Chondrocyte (in vitro differentiated cells): Measurements from ENCODE around the gene ELOVL2. TPM values are rescaled to one million over a fixed set of nuclear protein-coding genes. Genes with fewer than 3 reads are reported as not detected.
"Not testable (repeated sequence)": the region's sequence is repeated elsewhere in the genome, so short reads cannot be mapped to it uniquely, and the experiment has no call there.

Source experiments
- DNase-seq: peaks from one replicate; pipeline ENCODE4 v3.0.0; 2021; ENCODE audit warnings: mixed read lengths, low spot score
- H3K27ac Mint-ChIP-seq: one replicate; pipeline ENCODE4 v1.8.0; 2021; ENCODE audit warnings: mild to moderate bottlenecking, moderate library complexity, mixed read lengths; ENCODE audit not compliant: unreplicated experiment
- H3K27me3 Mint-ChIP-seq: 2 replicates; pipeline ENCODE4 v1.8.0; 2021; ENCODE audit warnings: low read depth, mixed read lengths
- H3K36me3 Mint-ChIP-seq: 2 replicates; pipeline ENCODE4 v1.8.0; 2021; ENCODE audit warnings: low read depth, mixed read lengths
- H3K4me1 Mint-ChIP-seq: 2 replicates; pipeline ENCODE4 v1.8.0; 2021; ENCODE audit warnings: low read depth, mild to moderate bottlenecking, mixed read lengths
- H3K4me3 Mint-ChIP-seq: one replicate; pipeline ENCODE4 v1.8.0; 2021; ENCODE audit warnings: mild to moderate bottlenecking, moderate library complexity, mixed read lengths; ENCODE audit not compliant: unreplicated experiment
- H3K9me3 Mint-ChIP-seq: 2 replicates; pipeline ENCODE4 v1.8.0; 2021; ENCODE audit warnings: low read depth, mixed read lengths
- long read RNA-seq: library from polyadenylated mRNA; stranded (forward); transcript quantifications from one replicate; pipeline ENCODE4 v2.0.0, GENCODE V29; 2021
- total RNA-seq: library from RNA; stranded (reverse); gene quantifications from 3 replicates; pipeline ENCODE4 v1.2.1, GENCODE V29; 2021
- TF ChIP-seq, protein P1 (sequence below): fragments of 200-600 bp; sonication (generic); IDR thresholded peaks from 2 replicates; pipeline ENCODE4 v1.5.0; 2021; ENCODE audit warnings: antibody characterized with exemption, mild to moderate bottlenecking, moderate library complexity

ELOVL2 gene, protein sequence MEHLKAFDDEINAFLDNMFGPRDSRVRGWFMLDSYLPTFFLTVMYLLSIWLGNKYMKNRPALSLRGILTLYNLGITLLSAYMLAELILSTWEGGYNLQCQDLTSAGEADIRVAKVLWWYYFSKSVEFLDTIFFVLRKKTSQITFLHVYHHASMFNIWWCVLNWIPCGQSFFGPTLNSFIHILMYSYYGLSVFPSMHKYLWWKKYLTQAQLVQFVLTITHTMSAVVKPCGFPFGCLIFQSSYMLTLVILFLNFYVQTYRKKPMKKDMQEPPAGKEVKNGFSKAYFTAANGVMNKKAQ
- total RNA-seq, result 18.1 to 41.3 TPM (median 18.2 TPM) in 3 replicates
- long read RNA-seq, transcript ELOVL2-201 (8 exons, 3,997 nt), result major isoform, 15 of 20 reads
- long read RNA-seq, partial matches to known transcripts, result 1 of 20 reads
- long read RNA-seq, other reads (novel, unspliced or antisense), result 4 of 20 reads

DNA sequence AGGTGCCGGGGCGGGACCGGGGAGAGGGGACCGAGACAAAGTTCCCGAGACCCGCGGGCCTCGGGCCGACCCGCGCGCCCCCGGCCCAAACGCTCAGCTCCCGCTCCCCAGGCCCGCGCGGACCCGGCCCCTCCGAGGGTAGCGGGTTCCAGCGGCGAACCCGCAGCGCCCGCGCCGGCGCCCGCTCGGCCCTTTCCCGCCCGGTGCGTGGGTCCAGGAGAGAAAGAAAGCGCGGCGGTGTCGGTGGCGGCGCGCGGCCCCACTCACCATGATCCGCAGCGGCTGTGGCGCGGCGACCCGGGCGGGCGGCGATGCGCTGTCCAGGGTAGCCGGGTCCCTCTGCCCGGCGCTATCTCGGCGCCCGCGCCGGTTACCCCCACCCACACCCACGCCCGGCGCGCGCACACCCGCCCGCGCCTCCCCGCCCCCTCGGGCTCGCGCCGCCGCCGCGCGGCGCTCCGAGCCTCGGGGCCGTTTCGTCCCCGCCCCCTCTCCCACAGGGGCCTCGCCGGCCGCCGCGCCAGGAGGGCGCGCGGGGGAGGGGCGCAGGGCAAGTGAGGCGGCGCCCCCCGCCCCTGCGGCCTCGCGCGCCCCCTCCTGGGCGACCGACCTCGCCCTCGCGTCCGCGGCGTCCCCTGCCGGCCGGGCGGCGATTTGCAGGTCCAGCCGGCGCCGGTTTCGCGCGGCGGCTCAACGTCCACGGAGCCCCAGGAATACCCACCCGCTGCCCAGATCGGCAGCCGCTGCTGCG is at the start of gene ELOVL2:
TSS of gene ELOVL2 (minus strand) at position 345 of the 751 bp plus-strand sequence. CDS start at position 270, 75 bp downstream.
- peak within 1 kb of the TSS; percentile 18 for H3K27ac Mint-ChIP-seq
- H3K4me1 Mint-ChIP-seq, result peaks cover 30% of the 10 kb centered on the region
- H3K4me3 Mint-ChIP-seq, result peak within 1 kb of the TSS; percentile 76
- DNase-seq, result no peak
- H3K36me3 Mint-ChIP-seq, result no peaks in the 10 kb centered on the region
- H3K27me3 Mint-ChIP-seq, result no peaks in the 10 kb centered on the region
- peaks cover 4% of the 10 kb centered on the region for H3K9me3 Mint-ChIP-seq
- TF ChIP-seq, protein P1, sequence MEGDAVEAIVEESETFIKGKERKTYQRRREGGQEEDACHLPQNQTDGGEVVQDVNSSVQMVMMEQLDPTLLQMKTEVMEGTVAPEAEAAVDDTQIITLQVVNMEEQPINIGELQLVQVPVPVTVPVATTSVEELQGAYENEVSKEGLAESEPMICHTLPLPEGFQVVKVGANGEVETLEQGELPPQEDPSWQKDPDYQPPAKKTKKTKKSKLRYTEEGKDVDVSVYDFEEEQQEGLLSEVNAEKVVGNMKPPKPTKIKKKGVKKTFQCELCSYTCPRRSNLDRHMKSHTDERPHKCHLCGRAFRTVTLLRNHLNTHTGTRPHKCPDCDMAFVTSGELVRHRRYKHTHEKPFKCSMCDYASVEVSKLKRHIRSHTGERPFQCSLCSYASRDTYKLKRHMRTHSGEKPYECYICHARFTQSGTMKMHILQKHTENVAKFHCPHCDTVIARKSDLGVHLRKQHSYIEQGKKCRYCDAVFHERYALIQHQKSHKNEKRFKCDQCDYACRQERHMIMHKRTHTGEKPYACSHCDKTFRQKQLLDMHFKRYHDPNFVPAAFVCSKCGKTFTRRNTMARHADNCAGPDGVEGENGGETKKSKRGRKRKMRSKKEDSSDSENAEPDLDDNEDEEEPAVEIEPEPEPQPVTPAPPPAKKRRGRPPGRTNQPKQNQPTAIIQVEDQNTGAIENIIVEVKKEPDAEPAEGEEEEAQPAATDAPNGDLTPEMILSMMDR, result peak; percentile 87

DNA sequence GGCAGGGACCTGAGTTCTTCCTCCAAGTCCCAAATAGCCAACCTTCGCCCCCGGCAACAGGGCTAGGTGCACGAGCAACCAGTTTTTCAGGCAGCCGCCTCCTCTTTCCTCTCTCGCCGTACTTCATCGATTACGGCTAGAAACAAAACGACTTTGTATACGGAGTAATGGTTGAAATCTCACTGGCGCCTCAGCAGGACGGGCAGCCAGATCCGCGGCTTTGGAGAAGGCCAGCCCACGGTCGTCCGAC is 49.2 kb upstream of the ELOVL2 start:
- TF ChIP-seq, protein P1, result no peak
- Mint-ChIP-seq H3K9me3 (no peaks in the 10 kb centered on the region), H3K4me3 (peak overlapping the region; percentile 92), H3K4me1 (peaks cover 25% of the 10 kb centered on the region), H3K36me3 (peaks cover 2% of the 10 kb centered on the region), H3K27me3 (no peaks in the 10 kb centered on the region), H3K27ac (peak overlapping the region; percentile 98)
- no peak for DNase-seq

DNA sequence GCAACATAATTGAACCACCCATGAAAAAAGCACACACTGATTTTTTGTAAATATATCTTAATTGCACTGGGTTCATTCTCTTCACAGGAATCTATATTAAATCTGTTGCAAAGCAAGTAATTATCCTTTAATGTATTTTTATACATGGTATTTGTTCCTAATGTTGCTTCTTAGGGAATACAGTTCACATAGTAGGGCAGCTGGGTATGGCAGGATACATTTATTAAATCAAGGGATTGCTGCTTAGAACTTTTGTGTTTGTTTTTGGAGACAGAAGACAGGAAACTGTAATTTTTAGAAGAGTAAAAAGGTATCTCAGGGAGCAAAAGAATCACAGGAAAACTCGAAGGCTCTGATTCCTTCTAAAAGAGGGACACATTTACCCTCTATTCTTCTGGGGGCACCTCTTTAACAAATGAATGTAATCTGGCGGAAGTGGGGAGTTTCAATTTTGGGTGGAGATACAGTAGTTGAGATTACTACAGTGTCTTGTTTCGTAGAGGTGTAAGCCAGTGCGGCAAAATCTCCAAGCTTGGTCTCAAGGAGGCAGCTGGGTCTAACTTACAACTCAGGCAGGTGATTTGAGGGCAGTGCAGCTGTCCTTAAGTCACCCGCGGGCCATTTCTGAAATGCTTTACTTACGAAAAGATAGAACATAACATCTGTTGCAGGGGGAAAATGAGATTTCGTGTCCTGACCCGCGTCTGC is 48.7 kb upstream of the ELOVL2 start:
- Mint-ChIP-seq H3K27me3 (no peaks in the 10 kb centered on the region), H3K36me3 (peaks cover 2% of the 10 kb centered on the region), H3K9me3 (no peaks in the 10 kb centered on the region), H3K27ac (peak overlapping the region; percentile 98), H3K4me1 (peaks cover 25% of the 10 kb centered on the region), H3K4me3 (peak overlapping the region; percentile 92)
- no peak for DNase-seq
- TF ChIP-seq, protein P1, result no peak

DNA sequence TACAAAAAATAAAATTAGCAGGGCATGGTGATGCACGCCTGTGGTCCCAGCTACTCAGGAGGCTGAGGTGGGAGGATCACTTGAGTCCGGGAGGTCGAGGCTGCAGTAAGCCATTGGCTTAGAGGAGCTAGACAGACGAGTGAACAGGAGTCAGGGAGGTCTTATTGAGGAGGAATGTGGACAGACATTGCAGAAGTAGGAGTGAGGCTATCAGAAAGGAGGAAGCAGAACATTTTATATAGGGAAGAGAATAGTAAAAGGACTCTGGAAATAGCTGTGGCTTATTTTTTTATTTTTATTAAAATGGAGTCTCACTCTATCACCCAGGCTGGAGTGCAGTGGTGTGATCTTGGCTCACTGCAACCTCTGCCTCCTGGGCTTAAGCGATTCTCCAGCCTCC is 47.0 kb upstream of the ELOVL2 start:
- H3K4me1 Mint-ChIP-seq, result peaks cover 28% of the 10 kb centered on the region
- H3K36me3 Mint-ChIP-seq, DNase-seq, H3K27me3 Mint-ChIP-seq, H3K4me3 Mint-ChIP-seq, H3K27ac Mint-ChIP-seq, H3K9me3 Mint-ChIP-seq: not testable (repeated sequence)

DNA sequence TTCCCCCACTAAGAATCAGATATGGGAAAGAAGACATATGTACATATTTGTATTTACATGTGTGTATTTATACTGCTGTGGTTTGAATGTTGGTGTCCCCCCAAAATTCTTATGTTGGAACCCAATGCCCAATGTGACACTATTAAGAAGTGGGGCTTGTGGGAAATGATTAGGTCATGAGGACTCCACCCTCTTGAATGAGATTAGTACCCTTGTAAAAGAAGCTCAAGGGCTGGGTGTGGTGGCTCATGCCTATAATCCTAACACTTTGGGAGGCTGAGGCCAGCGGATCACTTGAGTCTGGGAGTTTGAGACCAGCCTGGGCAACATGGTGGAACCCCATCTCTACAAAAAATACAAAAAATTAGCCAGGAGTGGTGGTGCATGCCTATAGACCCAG is 45.6 kb upstream of the ELOVL2 start:
- TF ChIP-seq, protein P1, result no peak
- no peak for DNase-seq
- Mint-ChIP-seq H3K9me3 (no peaks in the 10 kb centered on the region), H3K27ac (no peak overlapping the region), H3K36me3 (no peaks in the 10 kb centered on the region), H3K27me3 (no peaks in the 10 kb centered on the region), H3K4me3 (no peak overlapping the region), H3K4me1 (peaks cover 20% of the 10 kb centered on the region)

DNA sequence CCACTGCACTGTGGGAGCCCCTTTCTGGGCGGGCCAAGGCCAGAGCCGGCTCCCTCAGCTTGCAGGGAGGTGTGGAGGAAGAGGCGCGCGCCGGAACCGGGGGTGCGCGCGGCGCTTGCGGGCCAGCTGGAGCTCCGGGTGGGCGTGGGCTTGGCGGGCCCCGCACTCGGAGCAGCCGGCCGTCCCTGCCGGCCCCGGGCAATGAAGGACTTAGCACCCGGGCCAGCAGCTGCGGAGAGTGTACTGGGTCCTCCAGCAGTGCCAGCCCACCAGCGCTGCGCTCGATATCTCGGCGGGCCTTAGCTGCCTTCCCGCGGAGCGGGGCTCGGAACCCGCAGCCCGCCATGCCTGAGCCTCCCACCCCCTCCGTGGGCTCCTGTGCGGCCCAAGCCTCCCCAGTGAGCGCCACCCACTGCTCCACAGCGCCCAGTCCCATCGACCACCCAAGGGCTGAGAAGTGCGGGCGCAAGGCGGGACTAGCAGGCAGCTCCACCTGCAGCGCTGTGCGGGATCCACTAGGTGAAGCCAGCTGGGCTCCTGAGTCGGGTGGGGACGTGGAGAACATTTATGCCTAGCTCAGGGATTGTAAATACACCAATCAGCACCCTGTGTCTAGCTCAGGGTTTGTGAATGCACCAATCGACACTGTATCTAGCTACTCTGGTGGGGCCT is 43.2 kb upstream of the ELOVL2 start:
- not testable (repeated sequence) for H3K27me3 Mint-ChIP-seq, H3K36me3 Mint-ChIP-seq, H3K4me3 Mint-ChIP-seq, DNase-seq, H3K9me3 Mint-ChIP-seq, H3K27ac Mint-ChIP-seq
- H3K4me1 Mint-ChIP-seq, result peaks cover 16% of the 10 kb centered on the region
